CD4-positive, alpha-beta T cell treated with Interleukin-1 beta for 1 hour (primary cell): Measurements from ENCODE around the gene WNT2B.
A peak's percentile ranks its signal among the peaks of the same experiment; 100 is the strongest.
"Not testable (repeated sequence)": the region's sequence is repeated elsewhere in the genome, so short reads cannot be mapped to it uniquely, and the experiment has no call there.

Experiments
- DNase-seq, 2 donors: peaks; one replicate each; pipeline ENCODE4 v3.0.0-alpha.2; 2020 to 2022

Gene WNT2B

GRCh38 chr1:112508278-112509004 is at the start of gene WNT2B:
TSS of gene WNT2B (plus strand) at chr1:112508965. CDS start at chr1:112509263, 298 bp downstream.
- DNase-seq = peak; percentile 44 to 53

- DNase-seq = no peak
These were observed 48.1 kb upstream of the WNT2B start for GRCh38 chr1:112460615-112461014.

- DNase-seq = no peak
These were observed 47.4 kb upstream of the WNT2B start for GRCh38 chr1:112461200-112461871.

- no peak for DNase-seq
These were observed 45.8 kb upstream of the WNT2B start for GRCh38 chr1:112462953-112463279.

- DNase-seq = no peak
These were observed 44.3 kb upstream of the WNT2B start for GRCh38 chr1:112464501-112464900.

- no peak for DNase-seq
These were observed 43.6 kb upstream of the WNT2B start for GRCh38 chr1:112465122-112465521.

- DNase-seq = peak; percentile 86 to 90
These were observed 42.6 kb upstream of the WNT2B start for GRCh38 chr1:112466078-112466660.

- DNase-seq = not testable (repeated sequence)
These were observed 38.4 kb upstream of the WNT2B start for GRCh38 chr1:112470324-112470723.

GRCh38 chr1:112470966-112471365 is 37.8 kb upstream of the WNT2B start:
- peak in 1 of 2 donors; percentile 20 for DNase-seq

GRCh38 chr1:112472142-112472541 is 36.6 kb upstream of the WNT2B start:
- no peak for DNase-seq

GRCh38 chr1:112477550-112477949 is 31.2 kb upstream of the WNT2B start:
- DNase-seq = no peak

GRCh38 chr1:112478314-112478713 is 30.5 kb upstream of the WNT2B start:
- DNase-seq = no peak

GRCh38 chr1:112486063-112486462 is 22.7 kb upstream of the WNT2B start:
- DNase-seq = not testable (repeated sequence)

GRCh38 chr1:112487686-112488085 is 21.1 kb upstream of the WNT2B start:
- not testable (repeated sequence) for DNase-seq

- no peak for DNase-seq
These were observed 20.6 kb upstream of the WNT2B start for GRCh38 chr1:112488141-112488540.

- no peak for DNase-seq
These were observed 16.7 kb upstream of the WNT2B start for GRCh38 chr1:112492076-112492475.

GRCh38 chr1:112493351-112493750 is 15.4 kb upstream of the WNT2B start:
- no peak for DNase-seq

GRCh38 chr1:112496290-112496689 is 12.5 kb upstream of the WNT2B start:
- no peak for DNase-seq

GRCh38 chr1:112501810-112502641 is 6.7 kb upstream of the WNT2B start:
- DNase-seq = peak; percentile 50 to 56

GRCh38 chr1:112502826-112503225 is 5.9 kb upstream of the WNT2B start:
- DNase-seq = no peak

- DNase-seq = no peak
These were observed 4.6 kb upstream of the WNT2B start for GRCh38 chr1:112504001-112504660.

- DNase-seq = no peak
These were observed 3.9 kb upstream of the WNT2B start for GRCh38 chr1:112504661-112505399.
